AML-193 (cell line): ENCODE results near the gene CLN5.
A peak's percentile ranks its signal among the peaks of the same experiment; 100 is the strongest.

ENCODE experiments used
- DNase-seq, 2 experiments: peaks; one replicate each; lab custom pipeline; 2025; lab: John Stamatoyannopoulos, UW

The CLN5 gene

GRCh38 chr13:77016888-77017623, 25.2 kb downstream of the CLN5 start:
- no peak for DNase-seq

GRCh38 chr13:77019756-77020155, 27.9 kb downstream of the CLN5 start:
- no peak for DNase-seq

GRCh38 chr13:77022341-77022740, 30.5 kb downstream of the CLN5 start:
- DNase-seq = peak; percentile 54 to 60

- DNase-seq = peak; percentile 76 to 86
Observed at GRCh38 chr13:77026255-77026860, 34.5 kb downstream of the CLN5 start.

GRCh38 chr13:77026861-77027621, 35.2 kb downstream of the CLN5 start, which contains the start of gene FBXL3:
Gene FBXL3, minus strand, starts transcription at chr13:77027159. Its CDS starts 5,299 bp downstream, at chr13:77021860.
- DNase-seq = peak; percentile 80 to 88

GRCh38 chr13:77028202-77028601, 36.3 kb downstream of the CLN5 start:
- DNase-seq = no peak

- DNase-seq = no peak
Observed at GRCh38 chr13:77029436-77029835, 37.6 kb downstream of the CLN5 start.

- DNase-seq = no peak
Observed at GRCh38 chr13:77031656-77032243, 39.9 kb downstream of the CLN5 start.

- no peak for DNase-seq
Observed at GRCh38 chr13:77033717-77034302, 41.9 kb downstream of the CLN5 start.

- DNase-seq = no peak
Observed at GRCh38 chr13:77034881-77035280, 43.0 kb downstream of the CLN5 start.

- DNase-seq = no peak
Observed at GRCh38 chr13:77036279-77036678, 44.4 kb downstream of the CLN5 start.

GRCh38 chr13:77038907-77039480, 47.1 kb downstream of the CLN5 start:
- no peak for DNase-seq

- DNase-seq = no peak
Observed at GRCh38 chr13:77040076-77040475, 48.2 kb downstream of the CLN5 start.

- DNase-seq = no peak
Observed at GRCh38 chr13:77040835-77041234, 49.0 kb downstream of the CLN5 start.

- no peak for DNase-seq
Observed at GRCh38 chr13:77042566-77043177, 50.8 kb downstream of the CLN5 start.

- DNase-seq = no peak
Observed at GRCh38 chr13:77047649-77048343, 55.9 kb downstream of the CLN5 start.

- peak; percentile 10 to 17 for DNase-seq
Observed at GRCh38 chr13:77048681-77049080, 56.8 kb downstream of the CLN5 start.

- no peak for DNase-seq
Observed at GRCh38 chr13:77053192-77053591, 61.3 kb downstream of the CLN5 start.
